GM23338 (cell line): ENCODE measurements around the gene RAB44. TPM values are rescaled to one million over a fixed set of nuclear protein-coding genes. Genes with fewer than 3 reads are reported as not detected.

ENCODE experiments used
- ATAC-seq: fragments of 200-7000 bp; cut with Tn5 transposase; 3 replicates; pipeline ENCODE4 v1.9.1; 2020
- DNase-seq: peaks from one replicate; pipeline ENCODE4 v3.0.0-alpha.2; 2015; ENCODE audit warnings: low spot score
- H2AFZ ChIP-seq: fragments of 200-600 bp; sonication (generic); 2 replicates; pipeline ENCODE4 v1.8.0; 2016; ENCODE audit warnings: antibody characterized with exemption, mild to moderate bottlenecking, moderate library complexity
- H3F3A ChIP-seq: fragments of 200-600 bp; sonication (generic); replicated peaks from 2 replicates; pipeline ENCODE4 v1.8.0; 2017; ENCODE audit warnings: antibody characterized with exemption, mixed run types, low read depth
- H3K27ac ChIP-seq: fragments of 200-600 bp; sonication (generic); 2 replicates; pipeline ENCODE4 v1.6.1; 2016; ENCODE audit warnings: low read depth
- H3K27me3 ChIP-seq: fragments of 200-600 bp; sonication (generic); 2 replicates; pipeline ENCODE4 v1.8.0; 2016; ENCODE audit warnings: mild to moderate bottlenecking, mixed run types, moderate library complexity; ENCODE audit not compliant: insufficient read depth
- H3K36me3 ChIP-seq: fragments of 200-600 bp; sonication (generic); 2 replicates; pipeline ENCODE4 v1.8.0; 2016; ENCODE audit warnings: mild to moderate bottlenecking; ENCODE audit not compliant: insufficient read depth
- H3K4me1 ChIP-seq: fragments of 200-600 bp; sonication (generic); 2 replicates; pipeline ENCODE4 v1.8.0; 2016; ENCODE audit warnings: mild to moderate bottlenecking, moderate library complexity; ENCODE audit not compliant: insufficient read depth
- H3K4me2 ChIP-seq: fragments of 200-600 bp; sonication (generic); 2 replicates; pipeline ENCODE4 v1.7.1; 2017; ENCODE audit warnings: mixed run types
- H3K4me3 ChIP-seq: fragments of 200-600 bp; sonication (generic); 2 replicates; pipeline ENCODE4 v1.6.1; 2016; ENCODE audit warnings: mixed run types
- H3K79me2 ChIP-seq: fragments of 200-600 bp; sonication (generic); replicated peaks from 2 replicates; pipeline ENCODE4 v1.8.0; 2017; ENCODE audit warnings: mild to moderate bottlenecking; ENCODE audit not compliant: insufficient read depth
- H3K9me2 ChIP-seq: fragments of 200-600 bp; sonication (generic); 2 replicates; pipeline ENCODE4 v1.8.0; 2017; ENCODE audit not compliant: insufficient read depth
- H4K20me1 ChIP-seq: fragments of 200-600 bp; sonication (generic); replicated peaks from 2 replicates; pipeline ENCODE4 v1.8.0; 2017; ENCODE audit warnings: mild to moderate bottlenecking; ENCODE audit not compliant: insufficient read depth
- H3K27ac Mint-ChIP-seq: 2 replicates; pipeline ENCODE4 v1.8.0; 2020; ENCODE audit warnings: inconsistent platforms, mild to moderate bottlenecking, moderate library complexity, mixed read lengths
- H3K27me3 Mint-ChIP-seq: 3 replicates; pipeline ENCODE4 v1.8.0; 2022; ENCODE audit warnings: low read depth, mild to moderate bottlenecking, moderate library complexity, mixed read lengths, inconsistent platforms; ENCODE audit not compliant: insufficient read depth, poor library complexity
- H3K36me3 Mint-ChIP-seq: 3 replicates; pipeline ENCODE4 v1.8.0; 2021; ENCODE audit warnings: low read depth, mild to moderate bottlenecking, inconsistent platforms, moderate library complexity, mixed read lengths
- H3K4me1 Mint-ChIP-seq: 3 replicates; pipeline ENCODE4 v1.8.0; 2020; ENCODE audit warnings: mild to moderate bottlenecking, inconsistent platforms, mixed read lengths
- H3K4me3 Mint-ChIP-seq: 3 replicates; pipeline ENCODE4 v1.8.0; 2021; ENCODE audit warnings: moderate library complexity, mild to moderate bottlenecking, inconsistent platforms, mixed read lengths
- H3K9me3 Mint-ChIP-seq: 3 replicates; pipeline ENCODE4 v1.8.0; 2020; ENCODE audit warnings: moderate library complexity, mild to moderate bottlenecking, inconsistent platforms, mixed read lengths
- CREB1 ChIP-seq: fragments of 250-450 bp; sonication (Bioruptor Pico); IDR thresholded peaks from 2 replicates; pipeline ENCODE4 v1.5.0; 2020; ENCODE audit warnings: low read depth, mild to moderate bottlenecking, moderate library complexity
- CTCF ChIP-seq, 2 experiments: fragments of 200-600 bp in 1 of 2; sonication (generic) in 1 of 2; conservative IDR thresholded peaks; 2 replicates each; pipeline versions ENCODE4 v1.5.1 to v1.6.1; 2016 to 2017; ENCODE audit warnings: antibody characterized with exemption in 2 of 2, low read depth in 2 of 2, mild to moderate bottlenecking in 2 of 2, moderate library complexity in 1 of 2
- ETS1 ChIP-seq: IDR thresholded peaks from 2 replicates; pipeline ENCODE4 v1.6.1; 2016; ENCODE audit warnings: antibody characterized with exemption
- EZH2 ChIP-seq: fragments of 200-600 bp; sonication (generic); IDR thresholded peaks from one replicate; pipeline ENCODE4 v1.8.0; 2017; ENCODE audit warnings: antibody characterized with exemption, mild to moderate bottlenecking, low read depth; ENCODE audit not compliant: unreplicated experiment
- EZH2phosphoT487 ChIP-seq: fragments of 200-600 bp; sonication (generic); IDR thresholded peaks from one replicate; pipeline ENCODE4 v1.8.1; 2018; ENCODE audit warnings: antibody characterized with exemption; ENCODE audit not compliant: unreplicated experiment
- JUNB ChIP-seq: IDR thresholded peaks from one replicate; pipeline ENCODE4 v1.6.1; 2016; ENCODE audit warnings: antibody characterized with exemption; ENCODE audit not compliant: unreplicated experiment
- NANOG ChIP-seq: IDR thresholded peaks from 2 replicates; pipeline ENCODE4 v1.6.1; 2016; ENCODE audit warnings: antibody characterized with exemption, borderline replicate concordance
- POLR2AphosphoS5 ChIP-seq: IDR thresholded peaks from 2 replicates; pipeline ENCODE4 v1.6.1; 2016; ENCODE audit warnings: antibody characterized with exemption, low read depth
- STAT1 ChIP-seq: IDR thresholded peaks from one replicate; pipeline ENCODE4 v1.6.1; 2016; ENCODE audit warnings: antibody characterized with exemption; ENCODE audit not compliant: unreplicated experiment
- ZNF114 ChIP-seq: fragments of 250-450 bp; sonication (Bioruptor Pico); IDR thresholded peaks from 2 replicates; pipeline ENCODE4 v1.5.0; 2020; ENCODE audit warnings: mild to moderate bottlenecking, moderate library complexity
- ZNF331 ChIP-seq: fragments of 250-450 bp; sonication (Bioruptor Pico); IDR thresholded peaks from 2 replicates; pipeline ENCODE4 v1.5.0; 2020; ENCODE audit warnings: low read depth, mild to moderate bottlenecking, moderate library complexity
- ZNF462 ChIP-seq: fragments of 250-450 bp; sonication (Bioruptor Pico); IDR thresholded peaks from 2 replicates; pipeline ENCODE4 v1.5.0; 2020; ENCODE audit warnings: mild to moderate bottlenecking, moderate library complexity
- polyA plus RNA-seq: library from polyadenylated mRNA; unstranded; fragments of >200 nt; fragmentation: Nextera tagmentation; extraction: Ambion mirVana; gene quantifications from 2 replicates; pipeline ENCODE4 v1.2.1, GENCODE V29; 2016
- total RNA-seq: library from RNA; depleted of rRNA; stranded (reverse); fragments of >200 nt; shearing (Covaris generic); gene quantifications from 2 replicates; pipeline ENCODE4 v1.2.3, GENCODE V29; 2014
- TF ChIP-seq, protein P1 (sequence below): IDR thresholded peaks from one replicate; pipeline ENCODE4 v1.6.1; 2018; ENCODE audit warnings: antibody characterized with exemption; ENCODE audit not compliant: unreplicated experiment

RAB44 gene
- total and polyA plus RNA-seq, 2 experiments from 2014 or later: not detected

- Histone ChIP-seq H3K27ac (no peak overlapping the region), H3K9me2 (no peaks in the 10 kb centered on the region), H3K4me2 (no peak overlapping the region), H3F3A (no peaks in the 10 kb centered on the region), H3K27me3 (no peaks in the 10 kb centered on the region), H3K4me3 (no peak overlapping the region), H3K79me2 (no peaks in the 10 kb centered on the region), H3K36me3 (no peaks in the 10 kb centered on the region), H4K20me1 (no peaks in the 10 kb centered on the region), H2AFZ (no peak overlapping the region), H3K4me1 (no peaks in the 10 kb centered on the region)
- H3K36me3 Mint-ChIP-seq: no peaks in the 10 kb centered on the region
- ATAC-seq (no peak), DNase-seq (no peak)
- peaks cover 8% of the 10 kb centered on the region for H3K4me1 Mint-ChIP-seq
- H3K4me3 Mint-ChIP-seq: no peak overlapping the region
- H3K9me3 Mint-ChIP-seq: peaks cover 11% of the 10 kb centered on the region; the same call in 2 of the 3 replicates
- TF ChIP-seq CREB1 (CRISPR knock-in tag) (no peak), JUNB (no peak), ZNF331 (CRISPR knock-in tag) (no peak), STAT1 (no peak), EZH2 (no peak), NANOG (no peak), ZNF114 (CRISPR knock-in tag) (no peak), ZNF462 (CRISPR knock-in tag) (no peak), CTCF (conservative IDR thresholded peaks at IDR 0.05; ENCODE audit: low read depth in 2 of 2) (no peak), EZH2phosphoT487 (no peak), POLR2AphosphoS5 (no peak), ETS1 (no peak)
- TF ChIP-seq, protein P1, sequence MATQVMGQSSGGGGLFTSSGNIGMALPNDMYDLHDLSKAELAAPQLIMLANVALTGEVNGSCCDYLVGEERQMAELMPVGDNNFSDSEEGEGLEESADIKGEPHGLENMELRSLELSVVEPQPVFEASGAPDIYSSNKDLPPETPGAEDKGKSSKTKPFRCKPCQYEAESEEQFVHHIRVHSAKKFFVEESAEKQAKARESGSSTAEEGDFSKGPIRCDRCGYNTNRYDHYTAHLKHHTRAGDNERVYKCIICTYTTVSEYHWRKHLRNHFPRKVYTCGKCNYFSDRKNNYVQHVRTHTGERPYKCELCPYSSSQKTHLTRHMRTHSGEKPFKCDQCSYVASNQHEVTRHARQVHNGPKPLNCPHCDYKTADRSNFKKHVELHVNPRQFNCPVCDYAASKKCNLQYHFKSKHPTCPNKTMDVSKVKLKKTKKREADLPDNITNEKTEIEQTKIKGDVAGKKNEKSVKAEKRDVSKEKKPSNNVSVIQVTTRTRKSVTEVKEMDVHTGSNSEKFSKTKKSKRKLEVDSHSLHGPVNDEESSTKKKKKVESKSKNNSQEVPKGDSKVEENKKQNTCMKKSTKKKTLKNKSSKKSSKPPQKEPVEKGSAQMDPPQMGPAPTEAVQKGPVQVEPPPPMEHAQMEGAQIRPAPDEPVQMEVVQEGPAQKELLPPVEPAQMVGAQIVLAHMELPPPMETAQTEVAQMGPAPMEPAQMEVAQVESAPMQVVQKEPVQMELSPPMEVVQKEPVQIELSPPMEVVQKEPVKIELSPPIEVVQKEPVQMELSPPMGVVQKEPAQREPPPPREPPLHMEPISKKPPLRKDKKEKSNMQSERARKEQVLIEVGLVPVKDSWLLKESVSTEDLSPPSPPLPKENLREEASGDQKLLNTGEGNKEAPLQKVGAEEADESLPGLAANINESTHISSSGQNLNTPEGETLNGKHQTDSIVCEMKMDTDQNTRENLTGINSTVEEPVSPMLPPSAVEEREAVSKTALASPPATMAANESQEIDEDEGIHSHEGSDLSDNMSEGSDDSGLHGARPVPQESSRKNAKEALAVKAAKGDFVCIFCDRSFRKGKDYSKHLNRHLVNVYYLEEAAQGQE: no peak
- H3K27me3 Mint-ChIP-seq: peaks cover 12% of the 10 kb centered on the region
- no peak overlapping the region for H3K27ac Mint-ChIP-seq
Measured at GRCh38 chr6:36751091-36751490, 53.5 kb downstream of the RAB44 start.
